Measurements from ENCODE around the gene IPO11.
"Not testable (repeated sequence)": the region's sequence is repeated elsewhere in the genome, so short reads cannot be mapped to it uniquely, and the experiment has no call there.

Gene IPO11

GRCh38 chr5:62606878-62607277 is 194.3 kb downstream of the IPO11 start:
- peak; percentile 10 for DNase-seq

- no peak for DNase-seq
Observed at GRCh38 chr5:62607615-62608014, 195.1 kb downstream of the IPO11 start.

GRCh38 chr5:62608529-62609511 is 196.3 kb downstream of the IPO11 start:
- no peak for DNase-seq

- no peak for DNase-seq
Observed at GRCh38 chr5:62614355-62614754, 201.8 kb downstream of the IPO11 start.

- DNase-seq = no peak
Observed at GRCh38 chr5:62616615-62617277, 204.2 kb downstream of the IPO11 start.

GRCh38 chr5:62617943-62618342 is 205.4 kb downstream of the IPO11 start:
- DNase-seq = no peak

- no peak for DNase-seq
Observed at GRCh38 chr5:62620761-62621160, 208.2 kb downstream of the IPO11 start.

GRCh38 chr5:62621280-62621679 is 208.7 kb downstream of the IPO11 start:
- no peak for DNase-seq

GRCh38 chr5:62623271-62623670 is 210.7 kb downstream of the IPO11 start:
- no peak for DNase-seq

GRCh38 chr5:62624436-62624835 is 211.9 kb downstream of the IPO11 start:
- DNase-seq = not testable (repeated sequence)

GRCh38 chr5:62626534-62626933 is 214.0 kb downstream of the IPO11 start:
- no peak for DNase-seq

GRCh38 chr5:62627121-62627520 is 214.6 kb downstream of the IPO11 start:
- no peak for DNase-seq

GRCh38 chr5:62627901-62628300 is 215.3 kb downstream of the IPO11 start:
- DNase-seq = no peak

- DNase-seq = no peak
Observed at GRCh38 chr5:62631909-62632580, 219.5 kb downstream of the IPO11 start.

GRCh38 chr5:62633243-62633642 is 220.7 kb downstream of the IPO11 start:
- no peak for DNase-seq

- no peak for DNase-seq
Observed at GRCh38 chr5:62640446-62640845, 227.9 kb downstream of the IPO11 start.

- no peak for DNase-seq
Observed at GRCh38 chr5:62642468-62642867, 229.9 kb downstream of the IPO11 start.

- DNase-seq = no peak
Observed at GRCh38 chr5:62643556-62644451, 231.2 kb downstream of the IPO11 start.

GRCh38 chr5:62645223-62645622 is 232.7 kb downstream of the IPO11 start:
- DNase-seq = no peak

GRCh38 chr5:62647241-62647640 is 234.7 kb downstream of the IPO11 start:
- no peak for DNase-seq

GRCh38 chr5:62649025-62649424 is 236.5 kb downstream of the IPO11 start:
- DNase-seq = no peak

GRCh38 chr5:62649476-62650113 is 237.0 kb downstream of the IPO11 start:
- no peak for DNase-seq

Measured in fibroblast of skin of abdomen (primary cell).